ENCODE data around the gene TMEM204. TPM values are rescaled to one million over a fixed set of nuclear protein-coding genes. Genes with fewer than 3 reads are reported as not detected.

Gene TMEM204
- total RNA-seq, 1 donor from 2014 or later = 0.18 TPM

DNA sequence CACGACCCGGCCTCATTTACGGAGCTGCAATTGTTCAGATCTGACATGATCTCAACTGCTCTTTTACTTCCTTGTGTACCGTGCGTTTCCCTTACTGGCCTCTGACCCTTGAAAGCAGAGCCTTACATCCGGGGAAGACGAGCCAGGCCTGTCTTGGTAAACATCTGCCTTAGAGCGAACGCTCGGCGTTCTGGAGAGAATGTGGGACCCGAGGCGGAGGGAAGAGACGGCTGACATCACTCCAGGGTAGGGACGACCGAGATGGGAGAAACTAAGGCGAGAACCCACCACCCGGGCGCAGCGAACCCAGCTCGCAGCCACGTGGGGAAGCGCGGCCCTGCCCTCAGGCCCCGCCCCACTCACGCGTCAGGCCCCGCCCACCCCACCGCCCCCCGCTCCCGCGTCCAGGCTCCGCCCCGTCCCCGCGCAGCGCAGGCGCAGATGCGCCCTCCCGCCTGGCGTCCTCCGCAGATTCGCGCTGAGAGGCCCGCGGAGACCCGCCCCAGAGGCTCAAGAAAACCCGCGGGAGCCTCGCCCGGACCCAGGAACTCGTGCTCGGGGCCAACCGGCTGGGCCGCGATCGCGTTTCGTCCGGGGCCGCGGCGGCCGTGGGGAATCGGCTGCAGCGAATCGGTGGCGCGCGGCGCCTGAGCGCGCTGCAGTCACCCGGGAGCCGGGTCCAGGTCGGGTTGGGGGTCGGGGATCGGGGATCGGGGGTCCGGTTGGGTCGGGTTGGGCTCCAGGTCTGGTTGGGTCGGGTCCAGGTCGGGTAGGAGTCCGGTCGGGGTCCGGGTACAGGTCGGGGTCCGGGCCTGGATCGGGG is 40.3 kb upstream of the TMEM204 start, which contains the start of gene TELO2:
TELO2 (plus strand) TSS at position 438 of the 823 bp plus-strand sequence. CDS start 922 bp downstream, outside the sequence.
- peak within 1 kb of the TSS; percentile 97 for H3K4me3 Mint-ChIP-seq
- peak; percentile 92 for ATAC-seq (ENCODE audit: low read depth)
- TF ChIP-seq, protein P1, sequence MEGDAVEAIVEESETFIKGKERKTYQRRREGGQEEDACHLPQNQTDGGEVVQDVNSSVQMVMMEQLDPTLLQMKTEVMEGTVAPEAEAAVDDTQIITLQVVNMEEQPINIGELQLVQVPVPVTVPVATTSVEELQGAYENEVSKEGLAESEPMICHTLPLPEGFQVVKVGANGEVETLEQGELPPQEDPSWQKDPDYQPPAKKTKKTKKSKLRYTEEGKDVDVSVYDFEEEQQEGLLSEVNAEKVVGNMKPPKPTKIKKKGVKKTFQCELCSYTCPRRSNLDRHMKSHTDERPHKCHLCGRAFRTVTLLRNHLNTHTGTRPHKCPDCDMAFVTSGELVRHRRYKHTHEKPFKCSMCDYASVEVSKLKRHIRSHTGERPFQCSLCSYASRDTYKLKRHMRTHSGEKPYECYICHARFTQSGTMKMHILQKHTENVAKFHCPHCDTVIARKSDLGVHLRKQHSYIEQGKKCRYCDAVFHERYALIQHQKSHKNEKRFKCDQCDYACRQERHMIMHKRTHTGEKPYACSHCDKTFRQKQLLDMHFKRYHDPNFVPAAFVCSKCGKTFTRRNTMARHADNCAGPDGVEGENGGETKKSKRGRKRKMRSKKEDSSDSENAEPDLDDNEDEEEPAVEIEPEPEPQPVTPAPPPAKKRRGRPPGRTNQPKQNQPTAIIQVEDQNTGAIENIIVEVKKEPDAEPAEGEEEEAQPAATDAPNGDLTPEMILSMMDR (IDR thresholded peaks at IDR 0.05) = no peak
- H3K27me3 Mint-ChIP-seq = no peaks in the 10 kb centered on the region
- intact Hi-C loops (cut with micrococcal nuclease) = loop anchor here (1.0 kb wide), 4 partner anchors 13 to 73 kb away; partner anchors contain the start of genes CLCN7 and UQCC4
- peaks cover 26% of the 10 kb centered on the region for H3K36me3 Mint-ChIP-seq (ENCODE audit: low read depth)
- CTCF ChIA-PET = interaction anchor here (1.2 kb wide), 1 partner anchor 128 kb away, joined by 4 read pairs; no protein-coding TSS in a partner anchor
- peak within 1 kb of the TSS; percentile 100 for H3K27ac Mint-ChIP-seq
- no peaks in the 10 kb centered on the region for H3K9me3 Mint-ChIP-seq
- POLR2A ChIA-PET = interaction anchor here (0.6 to 3.6 kb wide), 21 partner anchors 10 to 662 kb away, joined by 3 to 52 read pairs (median 6); partner anchors contain the start of genes CCDC154, RPS2, UNKL and UQCC4
- H3K4me1 Mint-ChIP-seq = peaks cover 18% of the 10 kb centered on the region
- DNase-seq = peak; percentile 86

DNA sequence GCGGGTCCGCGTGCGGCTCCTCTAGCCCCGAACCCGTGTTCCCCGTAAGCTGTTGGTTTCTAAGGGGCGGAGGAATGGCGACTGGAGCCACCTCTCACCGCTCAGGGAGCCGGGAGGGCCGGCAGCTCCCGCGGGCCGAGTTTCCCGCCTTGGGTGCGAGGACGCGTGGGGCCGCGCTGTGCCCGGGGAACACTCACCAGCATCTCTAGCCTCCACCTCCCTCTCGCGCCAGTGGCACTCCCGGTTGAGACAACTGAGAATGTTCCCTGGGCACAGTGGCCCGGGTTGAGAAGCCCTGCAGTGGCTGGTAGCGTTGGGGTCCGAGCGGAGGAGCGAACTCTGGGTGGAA is 39.7 kb upstream of the TMEM204 start:
- TF ChIP-seq, protein P1 (IDR thresholded peaks at IDR 0.05) = no peak
- ATAC-seq (ENCODE audit: low read depth) (peak; percentile 9), DNase-seq (no peak)
- peak overlapping the region; percentile 97 for H3K4me3 Mint-ChIP-seq
- intact Hi-C loops (cut with micrococcal nuclease) = loop anchor here (1.0 kb wide), 4 partner anchors 13 to 73 kb away; partner anchors contain the start of genes CLCN7 and UQCC4
- peak overlapping the region; percentile 80 for H3K27ac Mint-ChIP-seq
- POLR2A ChIA-PET = interaction anchor here (1.6 to 3.6 kb wide), 7 partner anchors 14 to 115 kb away, joined by 6 to 52 read pairs (median 16); partner anchors contain the start of gene UQCC4
- CTCF ChIA-PET = no interaction called here
- peaks cover 32% of the 10 kb centered on the region for H3K36me3 Mint-ChIP-seq (ENCODE audit: low read depth)
- no peaks in the 10 kb centered on the region for H3K9me3 Mint-ChIP-seq
- no peaks in the 10 kb centered on the region for H3K27me3 Mint-ChIP-seq
- peaks cover 18% of the 10 kb centered on the region for H3K4me1 Mint-ChIP-seq

DNA sequence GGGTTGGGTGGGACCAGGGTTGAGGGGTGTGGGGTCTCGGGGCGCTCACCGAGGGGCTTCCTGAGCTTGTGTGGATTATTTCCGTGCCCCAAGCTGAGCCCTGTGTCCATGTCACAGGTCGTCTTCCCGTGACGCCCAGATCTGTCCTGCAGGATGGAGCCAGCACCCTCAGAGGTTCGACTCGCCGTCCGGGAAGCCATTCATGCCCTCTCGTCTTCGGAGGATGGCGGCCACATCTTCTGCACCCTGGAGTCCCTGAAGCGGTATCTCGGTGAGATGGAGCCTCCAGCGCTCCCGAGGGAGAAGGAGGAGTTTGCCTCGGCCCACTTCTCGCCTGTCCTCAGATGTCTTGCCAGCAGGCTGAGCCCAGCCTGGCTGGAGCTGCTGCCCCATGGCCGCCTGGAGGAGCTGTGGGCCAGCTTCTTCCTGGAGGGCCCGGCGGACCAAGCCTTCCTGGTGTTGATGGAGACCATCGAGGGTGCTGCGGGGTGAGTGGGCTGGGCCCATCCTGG is 39.3 kb upstream of the TMEM204 start:
- Mint-ChIP-seq H3K27ac (peak overlapping the region; percentile 80), H3K9me3 (no peaks in the 10 kb centered on the region), H3K27me3 (no peaks in the 10 kb centered on the region), H3K36me3 (ENCODE audit: low read depth) (peaks cover 34% of the 10 kb centered on the region), H3K4me1 (peaks cover 18% of the 10 kb centered on the region), H3K4me3 (peak overlapping the region; percentile 97)
- TF ChIP-seq, protein P1 (IDR thresholded peaks at IDR 0.05) = no peak
- intact Hi-C loops (cut with micrococcal nuclease) = no loop called here
- no peak for DNase-seq
- CTCF ChIA-PET = no interaction called here
- POLR2A ChIA-PET = interaction anchor here (1.6 to 3.6 kb wide), 7 partner anchors 14 to 116 kb away, joined by 6 to 52 read pairs (median 16); partner anchors contain the start of gene UQCC4
- ATAC-seq (ENCODE audit: low read depth) = no peak

DNA sequence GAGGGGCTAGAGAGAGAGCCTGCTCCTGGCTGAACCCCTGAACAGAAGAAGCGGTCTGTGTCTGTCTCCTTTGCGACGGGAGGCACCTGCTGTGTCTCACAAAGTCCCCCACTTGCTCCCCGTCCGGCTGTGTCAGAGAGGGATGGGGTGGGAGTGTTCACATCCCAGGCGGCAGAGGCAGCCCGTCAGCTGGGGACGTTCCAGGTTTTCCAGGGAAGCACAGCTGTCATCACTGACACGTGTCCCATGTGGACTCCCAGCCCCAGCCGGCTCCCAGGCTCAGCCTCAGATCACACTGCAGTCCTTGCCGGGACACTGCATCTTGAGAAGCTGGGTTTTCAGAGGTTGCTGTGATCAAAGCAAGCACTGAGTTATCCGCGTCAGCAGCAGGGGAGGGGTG is 38.8 kb upstream of the TMEM204 start:
- Mint-ChIP-seq H3K36me3 (ENCODE audit: low read depth) (peaks cover 38% of the 10 kb centered on the region), H3K9me3 (no peaks in the 10 kb centered on the region), H3K27me3 (no peaks in the 10 kb centered on the region), H3K4me1 (peaks cover 18% of the 10 kb centered on the region), H3K4me3 (peak overlapping the region; percentile 97), H3K27ac (no peak overlapping the region)
- ATAC-seq (ENCODE audit: low read depth) (no peak), DNase-seq (no peak)
- intact Hi-C loops (cut with micrococcal nuclease) = no loop called here
- TF ChIP-seq, protein P1 (IDR thresholded peaks at IDR 0.05) = no peak
- ChIA-PET POLR2A (interaction anchor here (2.5 to 3.2 kb wide), 2 partner anchors 74 to 116 kb away, joined by 6 to 39 read pairs; partner anchors contain the start of gene UQCC4), CTCF (no interaction called here)
